Measurements from ENCODE around the gene AP3B1.

The AP3B1 gene

DNA sequence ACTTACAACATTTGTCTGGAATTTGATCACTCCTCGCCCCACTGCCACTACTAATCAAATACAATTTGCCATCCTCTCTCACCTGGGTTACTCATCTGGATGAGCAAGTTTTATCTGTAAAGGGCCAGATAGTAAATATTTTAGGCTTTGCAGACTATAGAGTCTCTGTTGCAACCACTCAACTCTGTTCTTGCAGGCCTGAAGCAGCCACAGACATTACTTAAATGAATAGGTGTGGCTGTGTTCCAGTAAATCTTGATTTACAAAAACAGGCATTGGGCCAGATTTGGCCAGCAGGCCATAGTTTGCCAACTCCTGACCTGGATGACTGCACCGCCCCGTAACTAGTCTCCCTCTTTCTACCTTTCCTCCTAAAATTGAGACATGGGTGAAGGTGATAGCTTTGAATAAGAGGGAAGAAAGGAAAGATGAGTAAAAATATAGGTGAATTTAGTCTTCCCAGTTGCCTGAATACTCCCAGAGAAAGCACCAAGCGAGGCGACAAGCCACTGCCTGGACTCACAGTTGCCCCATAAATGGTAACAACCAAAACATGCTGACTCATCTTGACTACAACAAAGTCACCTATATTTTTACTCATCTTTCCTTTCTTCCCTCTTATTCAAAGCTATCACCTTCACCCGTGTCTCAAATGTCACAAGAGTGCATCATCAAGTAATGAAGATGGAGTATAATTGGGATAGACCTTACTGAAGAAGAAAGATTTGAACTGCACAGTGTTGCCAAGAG, 33.4 kb upstream of the AP3B1 start:
- no peaks in the 10 kb centered on the region for H3K79me2 ChIP-seq
- H3K4me3 ChIP-seq (ENCODE audit: low read depth, low read length) = no peak overlapping the region
- H2AFZ ChIP-seq = peak overlapping the region; percentile 7
- no peaks in the 10 kb centered on the region for H3K4me1 ChIP-seq
- no peaks in the 10 kb centered on the region for H3K27me3 ChIP-seq (ENCODE audit: control insufficient read depth, insufficient read depth, low read length)
- H3K27ac ChIP-seq = no peak overlapping the region
- H3K9me3 ChIP-seq (ENCODE audit: control insufficient read depth, low read length) = no peaks in the 10 kb centered on the region
- H3K36me3 ChIP-seq (ENCODE audit: control insufficient read depth, insufficient read depth, low read length) = no peaks in the 10 kb centered on the region
- no peak overlapping the region for H3K4me2 ChIP-seq (ENCODE audit: low read length)
- no peak overlapping the region for H3K9ac ChIP-seq
- TF ChIP-seq, protein P1, sequence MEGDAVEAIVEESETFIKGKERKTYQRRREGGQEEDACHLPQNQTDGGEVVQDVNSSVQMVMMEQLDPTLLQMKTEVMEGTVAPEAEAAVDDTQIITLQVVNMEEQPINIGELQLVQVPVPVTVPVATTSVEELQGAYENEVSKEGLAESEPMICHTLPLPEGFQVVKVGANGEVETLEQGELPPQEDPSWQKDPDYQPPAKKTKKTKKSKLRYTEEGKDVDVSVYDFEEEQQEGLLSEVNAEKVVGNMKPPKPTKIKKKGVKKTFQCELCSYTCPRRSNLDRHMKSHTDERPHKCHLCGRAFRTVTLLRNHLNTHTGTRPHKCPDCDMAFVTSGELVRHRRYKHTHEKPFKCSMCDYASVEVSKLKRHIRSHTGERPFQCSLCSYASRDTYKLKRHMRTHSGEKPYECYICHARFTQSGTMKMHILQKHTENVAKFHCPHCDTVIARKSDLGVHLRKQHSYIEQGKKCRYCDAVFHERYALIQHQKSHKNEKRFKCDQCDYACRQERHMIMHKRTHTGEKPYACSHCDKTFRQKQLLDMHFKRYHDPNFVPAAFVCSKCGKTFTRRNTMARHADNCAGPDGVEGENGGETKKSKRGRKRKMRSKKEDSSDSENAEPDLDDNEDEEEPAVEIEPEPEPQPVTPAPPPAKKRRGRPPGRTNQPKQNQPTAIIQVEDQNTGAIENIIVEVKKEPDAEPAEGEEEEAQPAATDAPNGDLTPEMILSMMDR (IDR thresholded peaks at IDR 0.05) = no peak

DNA sequence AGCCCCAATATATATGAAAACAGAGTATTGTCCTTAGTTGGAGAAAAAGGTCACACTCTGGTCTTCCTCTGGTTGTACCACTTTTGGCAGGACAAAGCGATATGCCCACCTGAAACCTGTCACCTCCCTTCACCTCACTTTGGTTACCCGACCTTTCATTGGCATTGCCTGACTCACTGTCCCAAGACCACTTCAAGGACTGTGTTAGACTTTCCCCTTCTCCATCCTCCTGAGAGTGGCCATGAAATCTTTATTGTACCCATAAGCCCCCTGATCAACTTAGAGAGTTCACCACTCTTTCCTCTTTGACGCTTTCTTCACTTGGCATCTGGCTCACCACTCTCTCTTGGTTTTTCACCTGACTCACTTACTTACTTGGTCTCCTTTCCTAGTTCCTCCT, 32.4 kb upstream of the AP3B1 start:
- Histone ChIP-seq H3K9ac (no peak overlapping the region), H3K27me3 (ENCODE audit: control insufficient read depth, insufficient read depth, low read length) (no peaks in the 10 kb centered on the region), H3K4me2 (ENCODE audit: low read length) (no peak overlapping the region), H3K79me2 (no peaks in the 10 kb centered on the region), H3K4me1 (no peaks in the 10 kb centered on the region), H3K36me3 (ENCODE audit: control insufficient read depth, insufficient read depth, low read length) (no peaks in the 10 kb centered on the region), H3K9me3 (ENCODE audit: control insufficient read depth, low read length) (no peaks in the 10 kb centered on the region), H3K27ac (no peak overlapping the region), H2AFZ (no peak overlapping the region), H3K4me3 (ENCODE audit: low read depth, low read length) (no peak overlapping the region)
- TF ChIP-seq, protein P1 (IDR thresholded peaks at IDR 0.05) = no peak

DNA sequence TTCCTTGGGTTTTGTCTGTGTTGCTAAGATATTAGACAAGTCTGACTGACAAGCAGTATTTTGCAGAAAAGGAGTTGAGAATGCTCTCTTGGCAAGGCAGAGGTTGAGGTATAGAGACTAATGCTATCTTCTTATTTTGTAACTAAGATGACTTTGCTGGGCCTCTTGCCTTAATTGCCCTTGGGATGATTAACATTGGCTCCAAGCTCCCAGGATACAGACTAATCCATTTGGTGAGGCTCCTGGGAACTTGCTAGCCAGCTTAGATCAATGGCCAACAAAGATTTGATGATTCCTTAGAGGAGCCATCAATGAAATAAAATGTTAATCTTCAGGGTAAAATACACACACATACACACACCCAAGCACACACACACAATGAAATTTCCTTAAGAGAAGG, 28.7 kb upstream of the AP3B1 start:
- Histone ChIP-seq H3K27ac (no peak overlapping the region), H3K27me3 (ENCODE audit: control insufficient read depth, insufficient read depth, low read length) (no peaks in the 10 kb centered on the region), H3K4me1 (no peaks in the 10 kb centered on the region), H3K4me2 (ENCODE audit: low read length) (no peak overlapping the region), H3K79me2 (no peaks in the 10 kb centered on the region), H2AFZ (no peak overlapping the region), H3K4me3 (ENCODE audit: low read depth, low read length) (no peak overlapping the region), H3K9me3 (ENCODE audit: control insufficient read depth, low read length) (no peaks in the 10 kb centered on the region), H3K9ac (no peak overlapping the region), H3K36me3 (ENCODE audit: control insufficient read depth, insufficient read depth, low read length) (no peaks in the 10 kb centered on the region)
- TF ChIP-seq, protein P1 (IDR thresholded peaks at IDR 0.05) = no peak

DNA sequence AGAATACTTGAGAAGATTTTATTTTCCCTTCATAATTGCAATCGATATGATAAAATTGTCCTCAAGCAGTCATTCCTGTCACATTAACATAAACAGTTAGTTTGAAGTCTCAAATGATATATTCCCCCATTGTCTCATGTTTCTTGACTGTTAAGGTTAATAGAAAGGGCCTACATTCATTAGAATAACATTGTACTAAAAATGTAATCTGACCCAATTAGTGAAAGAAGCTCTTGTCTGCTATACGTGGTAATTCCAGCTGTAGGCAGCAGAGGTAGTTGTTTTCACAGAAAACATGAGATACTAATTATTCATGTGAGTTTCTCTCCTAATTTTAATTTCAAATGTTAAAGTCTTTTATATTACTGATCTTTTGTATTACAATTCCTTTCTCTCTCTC, 25.9 kb upstream of the AP3B1 start:
- H2AFZ ChIP-seq = no peak overlapping the region
- H3K4me2 ChIP-seq (ENCODE audit: low read length) = no peak overlapping the region
- H3K9ac ChIP-seq = no peak overlapping the region
- H3K79me2 ChIP-seq = no peaks in the 10 kb centered on the region
- H3K4me3 ChIP-seq (ENCODE audit: low read depth, low read length) = no peak overlapping the region
- TF ChIP-seq, protein P1 (IDR thresholded peaks at IDR 0.05) = peak; percentile 45
- no peaks in the 10 kb centered on the region for H3K4me1 ChIP-seq
- H3K36me3 ChIP-seq (ENCODE audit: control insufficient read depth, insufficient read depth, low read length) = no peaks in the 10 kb centered on the region
- no peaks in the 10 kb centered on the region for H3K27me3 ChIP-seq (ENCODE audit: control insufficient read depth, insufficient read depth, low read length)
- no peak overlapping the region for H3K27ac ChIP-seq
- H3K9me3 ChIP-seq (ENCODE audit: control insufficient read depth, low read length) = no peaks in the 10 kb centered on the region

DNA sequence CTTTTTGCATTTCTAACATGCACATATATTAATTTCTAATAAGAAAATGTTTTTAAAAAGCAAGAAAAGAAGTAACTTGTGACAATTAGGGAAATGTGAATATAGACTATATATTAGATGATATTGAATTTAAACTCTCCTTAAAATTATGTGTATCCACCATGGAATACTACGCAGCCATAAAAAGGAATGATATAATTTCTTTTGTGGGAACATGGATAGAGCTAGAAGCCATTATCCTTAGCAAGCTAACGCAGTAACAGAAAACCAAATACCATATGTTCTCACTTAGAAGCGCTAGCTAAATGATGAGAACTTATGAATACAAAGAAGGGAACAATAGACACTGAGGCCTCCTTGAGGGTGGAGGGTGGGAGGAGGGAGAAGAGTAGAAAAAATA, 23.8 kb upstream of the AP3B1 start:
- no peak overlapping the region for H3K9ac ChIP-seq
- H3K36me3 ChIP-seq (ENCODE audit: control insufficient read depth, insufficient read depth, low read length) = no peaks in the 10 kb centered on the region
- H3K4me3 ChIP-seq (ENCODE audit: low read depth, low read length) = no peak overlapping the region
- H3K27ac ChIP-seq = no peak overlapping the region
- H3K27me3 ChIP-seq (ENCODE audit: control insufficient read depth, insufficient read depth, low read length) = no peaks in the 10 kb centered on the region
- no peaks in the 10 kb centered on the region for H3K9me3 ChIP-seq (ENCODE audit: control insufficient read depth, low read length)
- H3K4me1 ChIP-seq = no peaks in the 10 kb centered on the region
- no peak overlapping the region for H3K4me2 ChIP-seq (ENCODE audit: low read length)
- H2AFZ ChIP-seq = no peak overlapping the region
- H3K79me2 ChIP-seq = no peaks in the 10 kb centered on the region
- TF ChIP-seq, protein P1 (IDR thresholded peaks at IDR 0.05) = no peak

All from parathyroid adenoma (tissue), 2 donors.